ENCODE measurements around the gene ZNF518A. TPM values are rescaled to one million over a fixed set of nuclear protein-coding genes. Genes with fewer than 3 reads are reported as not detected.

The ZNF518A gene
- total RNA-seq, 4 donors from 2014 or later, result 14.4 to 26.3 (median 16.4) TPM

DNA sequence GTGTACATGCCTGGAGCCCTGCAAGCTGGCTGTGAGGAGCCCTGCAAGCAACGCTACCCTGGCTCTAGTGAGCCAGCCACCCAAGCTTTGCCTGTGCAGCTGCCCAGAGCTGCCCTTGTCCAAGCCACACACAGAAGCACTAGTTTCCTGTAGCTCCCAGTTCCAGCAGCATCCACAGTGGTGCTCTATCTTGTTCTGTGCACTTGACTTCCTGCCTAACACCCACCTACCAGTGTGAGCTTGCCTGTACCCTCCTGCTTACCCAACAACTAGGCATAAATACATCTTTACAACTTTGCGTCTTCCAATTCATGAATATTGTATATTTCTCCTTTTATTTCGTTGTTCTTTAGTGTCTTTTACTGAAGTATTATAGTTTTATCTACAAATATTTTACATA, 32.2 kb upstream of the ZNF518A start:
- TF ChIP-seq EP300 (IDR thresholded peaks at IDR 0.05) (no peak), POLR2AphosphoS5 (IDR thresholded peaks at IDR 0.05) (no peak), POLR2A (IDR thresholded peaks at IDR 0.05) (no peak)
- TF ChIP-seq, protein P1, sequence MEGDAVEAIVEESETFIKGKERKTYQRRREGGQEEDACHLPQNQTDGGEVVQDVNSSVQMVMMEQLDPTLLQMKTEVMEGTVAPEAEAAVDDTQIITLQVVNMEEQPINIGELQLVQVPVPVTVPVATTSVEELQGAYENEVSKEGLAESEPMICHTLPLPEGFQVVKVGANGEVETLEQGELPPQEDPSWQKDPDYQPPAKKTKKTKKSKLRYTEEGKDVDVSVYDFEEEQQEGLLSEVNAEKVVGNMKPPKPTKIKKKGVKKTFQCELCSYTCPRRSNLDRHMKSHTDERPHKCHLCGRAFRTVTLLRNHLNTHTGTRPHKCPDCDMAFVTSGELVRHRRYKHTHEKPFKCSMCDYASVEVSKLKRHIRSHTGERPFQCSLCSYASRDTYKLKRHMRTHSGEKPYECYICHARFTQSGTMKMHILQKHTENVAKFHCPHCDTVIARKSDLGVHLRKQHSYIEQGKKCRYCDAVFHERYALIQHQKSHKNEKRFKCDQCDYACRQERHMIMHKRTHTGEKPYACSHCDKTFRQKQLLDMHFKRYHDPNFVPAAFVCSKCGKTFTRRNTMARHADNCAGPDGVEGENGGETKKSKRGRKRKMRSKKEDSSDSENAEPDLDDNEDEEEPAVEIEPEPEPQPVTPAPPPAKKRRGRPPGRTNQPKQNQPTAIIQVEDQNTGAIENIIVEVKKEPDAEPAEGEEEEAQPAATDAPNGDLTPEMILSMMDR (IDR thresholded peaks at IDR 0.05), result no peak
- peaks cover 0 to 6% (median 0%) of the 10 kb centered on the region in 3 donors for H3K9me3 ChIP-seq
- H3K4me1 ChIP-seq, result no peaks in the 10 kb centered on the region
- ATAC-seq, result no peak
- 72 to 85% methylated on average over 2 of the region's 3 CpGs for whole genome bisulfite sequencing, 2 donors (ENCODE audit: low coverage in 1 of 2)
- peaks cover 93% of the 10 kb centered on the region for H3K27me3 ChIP-seq
- H3K27ac ChIP-seq, result no peak overlapping the region
- no peaks in the 10 kb centered on the region for H3K36me3 ChIP-seq
- H3K4me3 ChIP-seq, result no peak overlapping the region

DNA sequence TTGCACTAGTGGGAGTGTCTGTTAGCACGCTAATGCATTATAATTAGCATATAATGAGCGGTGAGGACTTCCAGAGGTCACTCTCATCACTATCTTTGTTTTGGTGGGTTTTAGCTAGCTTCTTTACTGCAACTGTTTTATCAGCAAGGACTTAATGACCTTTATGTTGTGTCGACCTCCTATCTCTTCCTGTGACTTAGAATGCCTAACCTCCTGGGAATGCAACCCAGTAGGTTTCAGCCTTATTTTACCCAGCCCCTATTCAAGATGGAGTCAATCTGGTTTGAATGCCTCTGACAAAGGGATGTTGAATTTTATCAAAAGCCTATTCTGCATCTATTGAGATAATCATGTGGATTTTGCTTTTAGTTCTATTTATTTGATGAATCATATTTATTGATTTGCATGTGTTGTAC, 22.5 kb upstream of the ZNF518A start:
- TF ChIP-seq, protein P1 (IDR thresholded peaks at IDR 0.05), result no peak
- TF ChIP-seq POLR2A (IDR thresholded peaks at IDR 0.05), result no peak
- no peak for TF ChIP-seq EP300 (IDR thresholded peaks at IDR 0.05)
- no peak for TF ChIP-seq POLR2AphosphoS5 (IDR thresholded peaks at IDR 0.05)
- Histone ChIP-seq H3K4me3 (no peak overlapping the region), H3K36me3 (no peaks in the 10 kb centered on the region), H3K27me3 (peaks cover 80% of the 10 kb centered on the region), H3K27ac (no peak overlapping the region), H3K4me1 (no peaks in the 10 kb centered on the region), H3K9me3 (peaks cover 0 to 12% (median 0%) of the 10 kb centered on the region in 3 donors)
- ATAC-seq, result no peak
- WGBS, 2 donors (ENCODE audit: low coverage in 1 of 2), result 35 to 80% methylated on average over 1 to 3 of the region's 3 CpGs

DNA sequence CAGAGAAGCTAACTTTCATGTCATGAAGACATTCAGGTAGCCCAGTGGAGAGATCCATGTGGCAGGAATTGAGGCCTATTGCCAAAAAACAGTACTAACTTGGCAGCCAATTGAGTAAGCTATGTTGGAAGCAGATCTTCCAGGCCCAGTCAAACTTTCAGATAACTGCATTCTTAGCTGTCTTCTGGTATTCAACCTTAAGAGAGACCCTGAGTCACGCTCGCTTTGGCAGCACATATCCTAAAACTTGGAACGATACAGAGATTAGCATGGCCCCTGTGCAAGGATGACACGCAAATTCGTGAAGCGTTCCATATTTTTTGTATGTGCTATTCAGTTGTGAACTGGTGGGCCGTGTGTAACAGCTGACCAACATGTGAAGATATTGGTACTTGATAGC, 17.6 kb upstream of the ZNF518A start:
- H3K4me1 ChIP-seq, result no peaks in the 10 kb centered on the region
- H3K9me3 ChIP-seq, result peaks cover 0 to 14% (median 0%) of the 10 kb centered on the region in 3 donors
- 88 to 96% methylated on average over 7 of the region's 7 CpGs for WGBS, 2 donors (ENCODE audit: low coverage in 1 of 2)
- ATAC-seq, result no peak
- no peak overlapping the region for H3K4me3 ChIP-seq
- no peaks in the 10 kb centered on the region for H3K36me3 ChIP-seq
- no peak overlapping the region for H3K27ac ChIP-seq
- peaks cover 85% of the 10 kb centered on the region for H3K27me3 ChIP-seq
- TF ChIP-seq POLR2AphosphoS5 (IDR thresholded peaks at IDR 0.05), result no peak
- TF ChIP-seq POLR2A (IDR thresholded peaks at IDR 0.05), result no peak
- TF ChIP-seq EP300 (IDR thresholded peaks at IDR 0.05), result no peak
- TF ChIP-seq, protein P1 (IDR thresholded peaks at IDR 0.05), result no peak

DNA sequence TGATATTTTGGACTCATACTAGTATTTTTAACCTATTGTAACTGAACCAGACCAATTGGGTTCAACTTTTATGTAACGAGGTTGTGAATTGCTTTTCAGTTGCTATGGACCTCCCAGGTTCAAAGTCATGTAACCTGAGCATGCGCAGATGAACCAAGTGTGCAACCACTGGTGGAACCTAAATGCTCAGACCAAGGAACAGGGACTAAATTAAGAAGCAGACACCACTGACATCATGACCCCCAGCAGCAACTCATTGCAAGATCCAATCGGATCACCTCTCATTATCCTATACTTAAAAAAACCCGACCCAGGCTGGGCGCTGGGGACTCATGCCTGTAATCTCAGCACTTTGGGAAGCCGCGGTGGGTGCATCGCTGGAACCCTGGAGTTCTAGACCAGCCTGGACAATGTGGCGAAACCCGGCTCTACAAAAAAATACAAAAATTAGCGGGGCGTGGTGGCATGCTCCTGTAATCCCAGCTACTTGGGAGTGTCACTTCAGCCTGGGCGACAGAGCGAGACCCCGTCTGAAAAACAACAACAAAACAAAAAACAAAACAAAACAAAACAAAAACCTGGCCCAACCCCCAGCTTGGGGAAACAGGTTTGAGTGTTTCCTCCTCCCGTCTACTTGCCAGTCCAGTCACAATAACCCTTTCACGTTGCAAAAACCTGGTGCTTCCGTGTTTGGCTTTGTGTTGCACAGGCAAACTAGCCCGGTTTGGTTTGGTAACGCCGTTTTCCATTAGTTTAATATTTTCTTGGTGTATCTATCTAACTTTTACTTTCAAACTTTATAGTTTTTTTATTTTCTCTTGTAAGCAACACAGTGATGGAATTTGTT, 11.3 kb upstream of the ZNF518A start:
- no peaks in the 10 kb centered on the region for H3K36me3 ChIP-seq
- no peak overlapping the region for H3K27ac ChIP-seq
- no peaks in the 10 kb centered on the region for H3K9me3 ChIP-seq
- no peak for ATAC-seq
- TF ChIP-seq POLR2A (IDR thresholded peaks at IDR 0.05) (no peak), POLR2AphosphoS5 (IDR thresholded peaks at IDR 0.05) (no peak), EP300 (IDR thresholded peaks at IDR 0.05) (no peak)
- TF ChIP-seq, protein P1 (IDR thresholded peaks at IDR 0.05), result no peak
- no peaks in the 10 kb centered on the region for H3K4me1 ChIP-seq
- WGBS, 2 donors (ENCODE audit: low coverage in 1 of 2), result 77 to 78% methylated on average over 7 to 9 of the region's 21 CpGs
- peaks cover 83% of the 10 kb centered on the region for H3K27me3 ChIP-seq
- H3K4me3 ChIP-seq, result no peak overlapping the region

DNA sequence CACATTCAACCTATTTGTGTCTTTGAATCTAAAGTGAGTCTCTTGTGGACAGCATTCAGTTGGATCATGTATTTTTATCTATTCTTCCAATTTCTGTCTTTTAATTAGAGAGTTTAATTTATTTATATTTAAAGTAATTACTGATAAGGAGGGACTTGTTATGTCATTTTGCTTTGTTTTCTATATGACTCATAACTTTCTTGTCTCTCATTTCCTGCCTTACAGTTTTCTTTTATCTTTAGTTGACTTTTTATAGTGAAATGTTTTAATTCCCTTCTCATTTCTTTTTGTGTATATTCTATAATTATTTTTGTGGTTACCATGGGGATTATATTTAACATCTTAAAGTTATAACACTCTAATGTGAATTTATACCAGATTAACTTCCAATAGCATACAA, 7.3 kb upstream of the ZNF518A start:
- H3K27me3 ChIP-seq, result peaks cover 93% of the 10 kb centered on the region
- H3K9me3 ChIP-seq, result no peaks in the 10 kb centered on the region
- no peaks in the 10 kb centered on the region for H3K36me3 ChIP-seq
- no peak overlapping the region for H3K27ac ChIP-seq
- H3K4me3 ChIP-seq, result no peak overlapping the region
- H3K4me1 ChIP-seq, result no peaks in the 10 kb centered on the region
- TF ChIP-seq EP300 (IDR thresholded peaks at IDR 0.05), result no peak
- no peak for TF ChIP-seq POLR2AphosphoS5 (IDR thresholded peaks at IDR 0.05)
- no peak for TF ChIP-seq POLR2A (IDR thresholded peaks at IDR 0.05)
- TF ChIP-seq, protein P1 (IDR thresholded peaks at IDR 0.05), result no peak
- ATAC-seq, result no peak
